Naive B cell (primary cell): ENCODE measurements around the gene MGAT1. TPM values are rescaled to one million over a fixed set of nuclear protein-coding genes. Genes with fewer than 3 reads are reported as not detected.
"Not testable (repeated sequence)": the region's sequence is repeated elsewhere in the genome, so short reads cannot be mapped to it uniquely, and the experiment has no call there.

Experiments used
- ATAC-seq, 2 donors: fragments of 150-1000 bp; cut with Tn5 transposase; 2 replicates each; pipeline ENCODE4 v1.10.0; 2021; ENCODE audit warnings: low read depth in 2 of 2, mild to moderate bottlenecking in 2 of 2, moderate library complexity in 2 of 2
- DNase-seq: peaks from one replicate; pipeline ENCODE4 v3.0.0; 2022
- H3K27ac Mint-ChIP-seq, 6 donors: one replicate each; pipeline ENCODE4 v1.8.0; 2020 to 2022; ENCODE audit warnings: mild to moderate bottlenecking in 6 of 6, mixed read lengths in 6 of 6, moderate library complexity in 5 of 6, inconsistent platforms in 2 of 6
- H3K27me3 Mint-ChIP-seq, 3 donors: one replicate each; pipeline ENCODE4 v1.8.0; 2021 to 2022; ENCODE audit warnings: mixed read lengths in 3 of 3, mild to moderate bottlenecking in 1 of 3
- H3K36me3 Mint-ChIP-seq, 2 donors: one replicate each; pipeline ENCODE4 v1.8.0; 2020 to 2022; ENCODE audit warnings: mixed read lengths in 2 of 2, inconsistent platforms in 1 of 2, mild to moderate bottlenecking in 1 of 2
- H3K4me1 Mint-ChIP-seq, 3 donors: one replicate each; pipeline ENCODE4 v1.8.0; 2020 to 2022; ENCODE audit warnings: mixed read lengths in 3 of 3, inconsistent platforms in 1 of 3, mild to moderate bottlenecking in 1 of 3, moderate library complexity in 1 of 3
- H3K4me3 Mint-ChIP-seq, 8 donors: one replicate each; pipeline ENCODE4 v1.8.0; 2020 to 2022; ENCODE audit warnings: mild to moderate bottlenecking in 8 of 8, mixed read lengths in 8 of 8, moderate library complexity in 8 of 8, inconsistent platforms in 2 of 8
- H3K9me3 Mint-ChIP-seq, 7 donors: one replicate each; pipeline ENCODE4 v1.8.0; 2020 to 2022; ENCODE audit warnings: mixed read lengths in 7 of 7, mild to moderate bottlenecking in 5 of 7, inconsistent platforms in 2 of 7, moderate library complexity in 1 of 7
- polyA plus RNA-seq, 6 donors: library from polyadenylated mRNA; unstranded; fragments of 300-500 nt; fragmentation: Illumina TruSeq; gene quantifications; one replicate each; pipeline ENCODE4 v1.2.3, GENCODE V29; 2021; ENCODE audit warnings: low read depth in 6 of 6

MGAT1 gene
- polyA plus RNA-seq, 6 donors from 2014 or later = 71.9 to 121 (median 84.2) TPM

DNA sequence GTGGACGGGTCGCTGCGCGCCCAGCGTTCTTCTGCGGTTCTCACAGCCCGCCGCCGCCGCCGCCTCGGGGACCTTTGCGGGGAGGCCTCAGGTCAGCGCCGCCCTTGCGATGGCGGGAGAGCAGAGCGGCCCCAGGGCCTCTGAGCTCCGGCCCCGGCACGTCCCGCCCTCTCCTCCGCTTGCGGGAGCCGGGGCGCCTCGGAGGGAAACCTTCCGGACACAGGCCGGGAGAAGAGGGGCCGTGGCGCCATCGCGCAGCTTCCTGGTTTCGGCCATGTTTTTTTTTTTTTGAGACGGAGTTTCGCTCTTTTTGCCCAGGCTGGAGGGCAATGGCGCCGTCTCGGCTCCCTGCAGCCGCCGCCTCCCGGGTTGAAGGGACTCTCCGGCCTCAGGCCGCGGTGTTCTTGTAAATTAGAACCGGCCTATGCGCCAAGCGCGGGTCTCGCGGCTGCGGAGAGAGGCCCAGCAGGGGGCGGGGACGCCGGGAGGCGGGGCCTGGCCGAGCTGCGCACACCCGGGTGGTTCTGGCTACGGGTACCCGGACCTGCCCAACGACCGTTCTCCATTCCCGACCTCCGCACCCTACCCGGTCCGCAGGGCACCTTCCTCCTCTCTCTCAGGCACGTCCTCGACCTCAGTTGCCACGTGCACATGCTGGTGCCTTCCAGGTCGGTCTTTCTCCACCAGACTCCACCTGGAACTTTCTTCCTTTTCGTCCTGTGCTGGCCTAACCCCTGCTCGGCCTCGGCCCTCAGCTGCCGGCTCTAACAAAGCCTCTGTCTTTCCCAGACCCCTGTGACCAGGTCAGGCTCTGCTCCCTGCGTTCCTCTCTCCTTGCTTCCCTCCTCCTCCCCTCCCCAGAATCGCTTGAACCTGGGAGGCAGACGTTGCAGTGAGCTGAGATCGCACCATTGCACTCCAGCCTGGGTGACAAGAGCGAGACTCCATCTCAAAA lies 28.8 kb upstream of the MGAT1 start:
- peak; percentile 77 for DNase-seq
- H3K4me3 Mint-ChIP-seq = peak overlapping the region; percentile 88 to 99 (median 98)
- peaks cover 0 to 7% (median 2%) of the 10 kb centered on the region in 7 donors for H3K9me3 Mint-ChIP-seq
- H3K27ac Mint-ChIP-seq = peak overlapping the region; percentile 94 to 97 (median 96)
- H3K27me3 Mint-ChIP-seq = no peaks in the 10 kb centered on the region
- ATAC-seq = peak; percentile 66 to 70
- H3K4me1 Mint-ChIP-seq = peaks cover 37 to 51% (median 47%) of the 10 kb centered on the region in 3 donors
- H3K36me3 Mint-ChIP-seq = peaks cover 11 to 15% of the 10 kb centered on the region in 2 donors

DNA sequence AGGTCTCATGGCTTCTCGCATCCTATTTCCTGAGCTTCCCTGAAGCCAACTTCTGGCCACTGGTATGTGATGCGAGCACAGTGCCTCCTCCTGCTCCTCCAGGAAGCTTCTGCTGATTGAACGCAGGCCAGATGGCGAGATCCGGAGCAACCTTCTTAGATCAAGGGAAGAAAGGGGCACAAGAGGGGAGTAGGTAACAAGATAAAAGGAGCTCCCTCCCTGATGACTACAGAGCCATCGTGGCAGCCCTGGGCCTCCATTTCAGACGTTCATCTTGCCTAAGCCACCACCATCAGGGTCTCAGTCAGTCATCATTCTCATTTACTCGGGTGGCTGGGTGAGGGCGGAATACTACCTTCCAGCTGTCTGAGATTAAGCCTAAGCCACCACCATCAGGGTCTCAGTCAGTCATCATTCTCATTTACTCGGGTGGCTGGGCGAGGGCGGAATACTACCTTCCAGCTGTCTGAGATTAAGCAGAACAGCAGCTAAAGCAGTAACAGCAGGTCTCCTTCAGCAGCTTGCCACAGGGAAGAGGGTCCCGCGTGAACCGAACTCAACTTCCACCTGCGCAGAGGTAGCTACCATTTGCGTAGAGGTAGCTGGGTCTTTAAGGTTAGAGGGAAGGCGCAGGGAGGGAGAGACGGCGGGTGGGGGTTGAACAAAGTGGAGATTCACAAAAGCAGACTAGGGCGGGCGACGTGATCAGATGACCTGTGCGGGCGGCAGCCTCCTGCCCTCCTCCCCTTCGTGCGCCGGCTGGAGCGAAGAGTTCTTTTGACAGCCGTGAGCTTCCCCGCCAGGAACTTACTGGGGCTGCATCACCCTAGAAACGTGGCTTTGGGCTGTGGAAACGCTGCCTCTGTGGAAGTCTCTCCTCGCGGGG lies 27.9 kb upstream of the MGAT1 start:
- ATAC-seq (peak; percentile 49 to 52), DNase-seq (peak; percentile 68)
- H3K4me3 Mint-ChIP-seq = peak overlapping the region; percentile 88 to 99 (median 98)
- H3K4me1 Mint-ChIP-seq = peaks cover 37 to 51% (median 43%) of the 10 kb centered on the region in 3 donors
- peaks cover 11 to 15% of the 10 kb centered on the region in 2 donors for H3K36me3 Mint-ChIP-seq
- H3K9me3 Mint-ChIP-seq = peaks cover 0 to 7% (median 2%) of the 10 kb centered on the region in 7 donors
- H3K27ac Mint-ChIP-seq = peak overlapping the region; percentile 93 to 97 (median 96)
- no peaks in the 10 kb centered on the region for H3K27me3 Mint-ChIP-seq

DNA sequence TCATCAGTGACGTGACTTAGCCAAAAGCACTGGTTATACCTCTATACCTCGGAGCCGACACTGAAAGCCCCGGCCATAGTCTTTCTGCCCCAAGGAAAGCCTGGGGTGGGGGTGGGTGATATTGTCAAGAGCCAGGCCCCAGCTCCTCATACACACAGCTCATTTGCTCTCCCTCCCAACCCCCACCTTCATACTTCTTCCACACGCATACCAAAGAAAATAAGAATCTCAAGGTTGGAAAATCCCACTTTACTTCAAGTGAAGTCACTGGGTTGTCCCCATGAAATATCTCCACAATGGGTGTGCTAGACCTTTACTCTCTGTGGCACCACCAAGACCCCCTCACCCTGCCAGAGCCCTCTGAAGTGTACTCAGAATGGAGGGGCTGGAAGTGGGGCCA lies 27.1 kb upstream of the MGAT1 start:
- ATAC-seq (no peak), DNase-seq (no peak)
- Mint-ChIP-seq H3K27ac (peak overlapping the region in 1 of 6 donors; percentile 97), H3K36me3 (peaks cover 11 to 15% of the 10 kb centered on the region in 2 donors), H3K27me3 (no peaks in the 10 kb centered on the region), H3K9me3 (peaks cover 0 to 7% (median 2%) of the 10 kb centered on the region in 7 donors), H3K4me3 (peak overlapping the region in 7 of 8 donors; percentile 88 to 99 (median 97)), H3K4me1 (peaks cover 40 to 51% (median 41%) of the 10 kb centered on the region in 3 donors)

DNA sequence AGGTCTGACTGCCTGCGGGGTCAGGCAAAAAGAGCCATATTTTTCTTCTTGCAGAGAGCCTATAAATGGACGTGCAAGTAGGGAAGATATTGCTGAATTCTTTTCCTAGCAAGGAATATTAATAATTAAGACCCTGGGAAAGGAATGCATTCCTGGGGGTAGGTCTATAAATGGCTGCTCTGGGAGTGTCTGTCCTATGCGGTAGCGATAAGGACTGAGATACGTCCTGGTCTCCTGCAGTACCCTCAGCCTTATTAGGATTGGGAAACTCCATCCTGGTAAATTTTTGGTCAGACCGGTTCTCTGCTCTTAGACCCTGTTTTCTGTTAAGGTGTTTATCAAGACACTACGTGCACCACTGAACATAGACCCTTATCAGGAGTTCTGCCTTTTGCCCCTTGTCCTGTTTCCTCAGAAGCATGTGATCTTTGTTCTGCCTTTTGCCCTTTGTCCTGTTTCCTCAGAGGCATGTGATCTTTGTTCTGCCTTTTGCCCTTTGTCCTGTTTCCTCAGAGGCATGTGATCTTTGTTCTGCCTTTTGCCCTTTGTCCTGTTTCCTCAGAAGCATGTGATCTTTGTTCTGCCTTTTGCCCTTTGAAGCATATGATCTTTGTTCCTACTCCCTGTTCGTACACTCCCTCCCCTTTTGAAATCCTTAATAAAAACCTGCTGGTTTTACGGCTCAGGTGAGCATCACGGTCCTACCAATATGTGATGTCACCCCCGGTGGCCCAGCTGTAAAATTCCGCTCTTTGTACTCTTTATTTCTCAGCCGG lies 26.3 kb upstream of the MGAT1 start:
- peak overlapping the region in 5 of 8 donors; percentile 55 to 99 (median 88) for H3K4me3 Mint-ChIP-seq
- peak overlapping the region in 4 of 6 donors; percentile 61 to 97 (median 86) for H3K27ac Mint-ChIP-seq

DNA sequence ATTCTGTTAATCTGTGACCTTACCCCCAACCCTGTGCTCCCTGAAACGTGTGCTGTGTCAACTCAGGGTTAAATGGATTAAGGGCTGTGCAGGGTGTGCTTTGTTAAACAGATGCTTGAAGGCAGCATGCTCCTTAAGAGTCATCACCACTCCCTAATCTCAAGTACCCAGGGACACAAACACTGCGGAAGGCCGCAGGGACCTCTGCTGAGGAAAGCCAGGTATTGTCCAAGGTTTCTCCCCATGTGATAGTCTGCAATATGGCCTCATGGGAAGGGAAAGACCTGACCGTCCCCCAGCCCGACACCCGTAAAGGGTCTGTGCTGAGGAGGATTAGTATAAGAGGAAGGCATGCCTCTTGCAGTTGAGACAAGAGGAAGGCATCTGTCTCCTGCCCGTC lies 24.8 kb upstream of the MGAT1 start:
- H3K36me3 Mint-ChIP-seq = peaks cover 11 to 15% of the 10 kb centered on the region in 2 donors
- not testable (repeated sequence) for H3K27me3 Mint-ChIP-seq, DNase-seq, ATAC-seq, H3K9me3 Mint-ChIP-seq, H3K27ac Mint-ChIP-seq
- H3K4me3 Mint-ChIP-seq = peak overlapping the region in 1 of 8 donors; percentile 88
- H3K4me1 Mint-ChIP-seq = peaks cover 21 to 30% (median 26%) of the 10 kb centered on the region in 3 donors

More for the DNA sequence above, 26.3 kb upstream of the MGAT1 start:
- H3K9me3 Mint-ChIP-seq, ATAC-seq, H3K27me3 Mint-ChIP-seq, DNase-seq: not testable (repeated sequence)
- Mint-ChIP-seq H3K36me3 (peaks cover 11 to 15% of the 10 kb centered on the region in 2 donors), H3K4me1 (peaks cover 32 to 45% (median 33%) of the 10 kb centered on the region in 3 donors)

DNA sequence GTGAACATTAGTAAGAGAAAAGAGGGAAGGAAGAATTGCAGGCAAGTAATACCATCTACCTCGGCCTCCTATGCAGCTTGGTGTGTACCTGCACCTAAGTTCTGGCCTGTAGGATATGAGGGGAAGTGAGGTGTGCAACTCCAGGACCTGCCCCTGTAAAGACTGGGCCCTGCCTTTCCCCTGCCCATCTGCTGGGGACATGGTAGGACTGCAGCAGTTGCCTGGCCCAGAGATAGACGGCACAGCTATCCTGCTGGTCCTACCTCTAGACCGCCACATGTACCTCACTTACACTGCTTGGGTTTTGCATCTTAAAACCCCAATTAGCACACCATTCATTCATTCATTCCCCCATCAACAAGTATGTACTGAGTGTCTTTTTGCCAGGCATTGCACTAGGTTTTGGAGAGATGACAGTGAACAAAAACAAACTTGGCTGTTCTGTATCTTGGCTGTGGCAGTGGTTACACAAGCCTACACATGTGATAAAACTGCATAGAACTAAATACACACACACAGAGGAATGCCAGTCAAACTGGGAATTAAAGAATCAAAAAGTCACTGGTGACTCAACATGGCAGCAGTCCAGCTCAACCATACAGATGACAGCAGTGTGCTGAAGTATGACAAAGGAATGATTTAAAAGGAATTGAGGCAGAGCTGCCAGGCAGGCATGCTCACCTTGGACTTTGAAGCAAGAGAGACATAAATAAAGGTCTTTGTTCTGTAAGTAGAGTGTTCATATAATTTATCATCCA lies 23.3 kb upstream of the MGAT1 start:
- Mint-ChIP-seq H3K4me3 (peak overlapping the region in 1 of 8 donors; percentile 46), H3K9me3 (peaks cover 0 to 7% (median 2%) of the 10 kb centered on the region in 7 donors), H3K27ac (peak overlapping the region in 2 of 6 donors; percentile 30 to 68), H3K27me3 (no peaks in the 10 kb centered on the region), H3K4me1 (peaks cover 26 to 31% (median 28%) of the 10 kb centered on the region in 3 donors), H3K36me3 (peaks cover 11 to 15% of the 10 kb centered on the region in 2 donors)
- DNase-seq (no peak), ATAC-seq (no peak)

DNA sequence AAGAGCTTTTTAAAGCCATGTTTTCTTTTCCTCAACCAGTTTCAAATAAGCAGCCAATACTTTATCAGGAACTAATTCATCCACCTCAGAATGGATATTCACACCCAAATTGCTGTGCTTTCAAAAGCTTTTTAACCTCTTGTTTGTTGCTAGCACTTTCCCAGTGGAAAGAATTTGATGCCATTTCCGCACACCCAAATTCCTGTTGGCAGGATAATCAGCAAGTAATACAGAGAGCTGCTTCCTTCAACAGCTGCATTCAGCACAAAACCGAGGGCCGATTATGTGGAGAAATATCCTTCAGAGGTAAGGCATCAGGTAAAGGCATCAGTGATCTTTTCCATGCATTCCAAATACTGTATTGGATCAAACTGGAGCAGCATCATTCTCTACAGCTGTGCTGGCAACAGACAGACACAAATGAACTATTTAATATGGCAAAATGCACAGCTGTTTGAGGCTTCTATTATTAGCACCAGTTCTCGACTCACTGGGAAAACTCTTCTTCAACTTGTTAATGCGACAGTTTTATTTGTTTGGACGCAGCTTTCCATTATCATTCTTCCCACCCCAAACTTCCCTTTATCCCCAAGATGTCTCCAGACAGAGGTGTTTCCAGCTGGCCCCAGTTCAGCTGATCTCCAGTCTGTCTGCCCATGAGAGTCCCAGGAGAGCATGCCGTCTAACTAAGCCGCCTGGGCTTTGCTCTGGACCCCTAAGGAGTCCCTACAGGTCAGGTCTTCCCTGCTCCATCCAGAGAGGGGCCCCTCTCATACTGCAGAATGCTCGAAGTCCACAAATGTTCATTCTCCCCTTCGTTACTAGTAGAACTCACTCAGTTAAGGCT lies 22.2 kb upstream of the MGAT1 start:
- Mint-ChIP-seq H3K9me3 (peaks cover 0 to 7% (median 2%) of the 10 kb centered on the region in 7 donors), H3K4me1 (peaks cover 25 to 31% (median 27%) of the 10 kb centered on the region in 3 donors), H3K4me3 (no peak overlapping the region), H3K27ac (peak overlapping the region in 1 of 6 donors; percentile 47), H3K27me3 (no peaks in the 10 kb centered on the region), H3K36me3 (peaks cover 5 to 10% of the 10 kb centered on the region in 2 donors)
- ATAC-seq = no peak
- no peak for DNase-seq

DNA sequence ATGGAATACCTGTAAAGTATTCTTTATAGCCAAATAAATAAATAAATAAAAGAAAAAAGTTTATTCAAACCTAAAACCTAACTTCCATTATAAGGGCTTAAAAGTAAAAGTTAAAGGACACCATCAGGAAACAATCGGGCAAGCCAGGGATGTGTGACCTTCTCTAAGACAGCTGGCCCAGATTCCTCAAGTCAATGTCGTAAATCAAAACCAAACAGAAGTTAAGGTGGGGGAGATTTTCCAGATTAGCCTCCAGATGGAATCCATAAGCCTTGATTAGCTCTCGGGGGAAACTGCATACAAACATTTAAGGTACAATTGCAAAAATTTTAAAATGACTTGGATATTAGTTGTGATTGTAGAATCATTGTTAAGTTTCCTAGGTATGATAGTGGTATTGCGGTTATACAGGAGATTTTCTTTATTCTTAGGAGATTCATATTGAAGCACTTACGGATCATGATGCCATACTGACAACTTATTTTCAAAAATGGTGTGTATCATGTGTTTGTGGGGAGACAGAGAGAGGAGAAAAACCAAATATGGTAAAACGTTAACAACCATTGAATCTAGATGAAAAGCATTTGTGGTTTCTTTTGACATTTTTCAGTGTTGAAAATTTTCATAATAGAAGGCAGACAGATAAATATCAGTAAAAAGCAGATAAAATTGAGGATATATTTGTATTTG lies 21.5 kb upstream of the MGAT1 start:
- Mint-ChIP-seq H3K4me1 (peaks cover 18 to 23% (median 20%) of the 10 kb centered on the region in 3 donors), H3K36me3 (peaks cover under 1 to 3% of the 10 kb centered on the region in 2 donors), H3K4me3 (no peak overlapping the region), H3K27me3 (no peaks in the 10 kb centered on the region), H3K27ac (no peak overlapping the region), H3K9me3 (peaks cover 0 to 4% (median 0%) of the 10 kb centered on the region in 7 donors)
- DNase-seq (no peak), ATAC-seq (no peak)

DNA sequence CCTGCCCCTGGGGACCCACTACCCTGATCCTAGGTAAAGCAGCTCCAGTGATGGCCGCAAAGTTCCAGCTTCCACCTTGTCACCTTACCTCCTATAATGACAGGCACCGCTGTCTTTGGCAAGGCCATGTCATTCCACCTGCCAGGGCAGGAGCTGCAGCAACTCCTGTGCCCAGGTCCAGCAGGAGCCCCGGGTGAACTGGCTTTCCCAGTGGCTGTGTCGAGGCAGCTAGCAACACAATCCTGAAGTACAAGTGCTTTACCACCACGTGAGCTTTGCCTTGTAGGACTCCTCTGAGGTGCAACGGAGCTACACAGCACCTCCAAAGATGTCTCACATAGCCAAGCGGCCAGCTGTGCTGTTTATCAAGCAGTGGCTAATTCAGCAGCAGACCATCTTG lies 20.7 kb upstream of the MGAT1 start:
- Mint-ChIP-seq H3K4me3 (no peak overlapping the region), H3K36me3 (no peaks in the 10 kb centered on the region), H3K9me3 (no peaks in the 10 kb centered on the region), H3K4me1 (peaks cover 22 to 24% (median 23%) of the 10 kb centered on the region in 3 donors), H3K27me3 (no peaks in the 10 kb centered on the region), H3K27ac (peak overlapping the region in 1 of 6 donors; percentile 38)
- no peak for ATAC-seq
- DNase-seq = no peak

DNA sequence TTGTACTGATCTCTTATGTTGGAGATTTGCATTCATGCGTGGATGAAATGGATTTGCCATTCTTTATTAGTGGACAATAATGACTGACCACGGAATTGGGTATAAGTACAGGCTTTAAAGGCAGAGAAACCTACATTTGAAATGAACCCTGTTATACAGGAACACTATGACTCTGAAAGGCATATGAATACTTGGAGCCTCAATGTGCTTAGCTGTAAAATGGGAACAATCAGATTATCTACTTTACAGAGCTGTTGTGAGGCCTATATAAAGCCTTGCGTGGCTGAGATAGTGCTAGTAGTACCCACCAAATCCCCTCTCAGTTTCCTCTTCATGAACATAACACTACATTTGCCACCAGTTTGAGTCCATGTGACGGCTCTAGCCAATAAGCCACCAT lies 18.9 kb upstream of the MGAT1 start:
- DNase-seq = no peak
- Mint-ChIP-seq H3K4me3 (peak overlapping the region in 2 of 8 donors; percentile 18 to 53), H3K9me3 (no peaks in the 10 kb centered on the region), H3K27me3 (no peaks in the 10 kb centered on the region), H3K4me1 (peaks cover 36 to 42% (median 36%) of the 10 kb centered on the region in 3 donors), H3K27ac (peak overlapping the region in 5 of 6 donors; percentile 12 to 82 (median 33)), H3K36me3 (no peaks in the 10 kb centered on the region)
- ATAC-seq = no peak
